ENCODE results near the gene ZNF436. TPM values are rescaled to one million over a fixed set of nuclear protein-coding genes. Genes with fewer than 3 reads are reported as not detected.
A peak's percentile ranks its signal among the peaks of the same experiment; 100 is the strongest.

The ZNF436 gene
- polyA plus RNA-seq, 1 donor from 2014 or later = 27.1 TPM

DNA sequence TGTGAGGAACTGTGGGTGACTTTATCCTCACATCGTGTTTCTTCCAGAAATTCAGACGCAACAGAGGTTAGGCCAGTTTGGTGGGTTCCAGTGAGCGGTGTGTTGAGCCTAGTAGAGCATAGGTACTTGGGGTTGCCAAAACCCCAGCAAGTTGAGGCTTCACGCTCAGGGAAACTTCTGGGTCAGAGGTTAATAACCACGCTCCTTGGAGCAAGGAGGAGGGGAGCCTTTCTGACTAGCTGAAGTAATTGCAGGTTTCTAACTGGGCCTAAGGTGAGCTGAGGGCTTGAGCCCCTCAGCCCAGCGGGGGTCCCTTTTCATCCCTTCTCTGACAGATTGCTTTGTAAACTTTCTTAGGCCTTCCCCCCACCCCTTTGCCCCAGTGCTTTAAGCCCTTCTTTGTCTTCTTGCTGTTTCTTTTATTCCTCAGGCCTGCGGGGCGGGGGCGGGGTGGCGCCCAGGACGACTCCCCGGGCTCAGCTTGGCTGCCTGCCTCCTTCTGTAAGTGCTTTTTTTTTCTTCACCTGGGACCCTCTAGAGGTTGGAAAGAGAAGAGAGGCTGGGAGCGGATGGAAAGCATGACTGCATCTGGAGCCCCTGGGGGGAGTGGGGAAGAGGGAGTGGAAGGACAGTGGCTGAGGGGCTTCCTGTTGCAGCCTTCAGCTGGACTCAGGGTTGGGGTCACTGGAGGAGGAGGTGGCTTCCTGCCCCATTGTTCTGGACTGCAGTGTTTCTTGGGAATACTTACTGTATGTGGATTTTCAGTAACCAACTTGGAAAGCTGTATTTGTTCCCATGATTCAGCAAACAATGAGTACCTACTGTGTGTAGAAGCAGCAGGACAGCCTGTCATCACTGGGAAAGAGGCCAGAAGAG is 1.3 kb upstream of the ZNF436 start:
- Histone ChIP-seq H3F3A (ENCODE audit: insufficient read depth, low read length, poor library complexity, severe bottlenecking) (peaks cover 19% of the 10 kb centered on the region), H3K79me2 (replicated peaks; ENCODE audit: insufficient read depth, low read length) (peaks cover 12% of the 10 kb centered on the region), H3K27me3 (ENCODE audit: insufficient read depth, low read depth, low read length) (no peaks in the 10 kb centered on the region), H3K36me3 (ENCODE audit: insufficient read depth, low read length) (peaks cover 7% of the 10 kb centered on the region), H3K9me2 (ENCODE audit: insufficient read depth, low read length) (no peaks in the 10 kb centered on the region), H4K20me1 (ENCODE audit: insufficient read depth) (no peaks in the 10 kb centered on the region), H2AFZ (ENCODE audit: low read depth, low read length) (no peak overlapping the region), H3K4me2 (ENCODE audit: low read length) (peak overlapping the region; percentile 85), H3K9ac (ENCODE audit: low read length) (peak overlapping the region; percentile 91), H3K4me3 (ENCODE audit: low read length) (peak overlapping the region; percentile 93), H3K9me3 (ENCODE audit: low read length) (no peaks in the 10 kb centered on the region), H3K27ac (ENCODE audit: low read length) (peak overlapping the region; percentile 93)
- no peak for TF ChIP-seq EZH2 (IDR thresholded peaks at IDR 0.05; ENCODE audit: borderline replicate concordance, insufficient read depth, low read length, poor library complexity, severe bottlenecking)
- TF ChIP-seq, protein P1, sequence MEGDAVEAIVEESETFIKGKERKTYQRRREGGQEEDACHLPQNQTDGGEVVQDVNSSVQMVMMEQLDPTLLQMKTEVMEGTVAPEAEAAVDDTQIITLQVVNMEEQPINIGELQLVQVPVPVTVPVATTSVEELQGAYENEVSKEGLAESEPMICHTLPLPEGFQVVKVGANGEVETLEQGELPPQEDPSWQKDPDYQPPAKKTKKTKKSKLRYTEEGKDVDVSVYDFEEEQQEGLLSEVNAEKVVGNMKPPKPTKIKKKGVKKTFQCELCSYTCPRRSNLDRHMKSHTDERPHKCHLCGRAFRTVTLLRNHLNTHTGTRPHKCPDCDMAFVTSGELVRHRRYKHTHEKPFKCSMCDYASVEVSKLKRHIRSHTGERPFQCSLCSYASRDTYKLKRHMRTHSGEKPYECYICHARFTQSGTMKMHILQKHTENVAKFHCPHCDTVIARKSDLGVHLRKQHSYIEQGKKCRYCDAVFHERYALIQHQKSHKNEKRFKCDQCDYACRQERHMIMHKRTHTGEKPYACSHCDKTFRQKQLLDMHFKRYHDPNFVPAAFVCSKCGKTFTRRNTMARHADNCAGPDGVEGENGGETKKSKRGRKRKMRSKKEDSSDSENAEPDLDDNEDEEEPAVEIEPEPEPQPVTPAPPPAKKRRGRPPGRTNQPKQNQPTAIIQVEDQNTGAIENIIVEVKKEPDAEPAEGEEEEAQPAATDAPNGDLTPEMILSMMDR (IDR thresholded peaks at IDR 0.05; ENCODE audit: poor library complexity, severe bottlenecking) = peak; percentile 52

DNA sequence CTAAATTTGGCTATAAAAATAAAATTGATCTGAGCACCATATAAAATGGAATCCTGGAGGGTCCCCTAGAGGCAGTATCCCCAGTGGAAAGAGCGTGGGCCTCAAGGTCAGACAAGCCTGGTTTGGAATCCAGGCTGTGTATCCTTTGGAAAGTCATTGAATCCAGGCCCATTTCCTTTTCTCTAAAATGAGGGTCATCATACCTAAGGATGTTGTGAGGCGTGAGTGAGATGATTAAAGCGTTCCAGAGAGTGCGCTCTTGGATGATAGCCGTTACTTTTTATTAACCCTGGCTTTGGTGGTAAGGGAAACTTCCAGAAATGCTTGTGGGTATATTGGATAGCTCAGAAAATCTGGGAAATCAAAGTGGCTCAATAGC is 683 bp upstream of the ZNF436 start:
- Histone ChIP-seq H3K36me3 (ENCODE audit: insufficient read depth, low read length) (peaks cover 9% of the 10 kb centered on the region), H3K27me3 (ENCODE audit: insufficient read depth, low read depth, low read length) (no peaks in the 10 kb centered on the region), H3K9me2 (ENCODE audit: insufficient read depth, low read length) (no peaks in the 10 kb centered on the region), H3K27ac (ENCODE audit: low read length) (peak overlapping the region; percentile 93), H3K4me2 (ENCODE audit: low read length) (peak overlapping the region; percentile 85), H4K20me1 (ENCODE audit: insufficient read depth) (no peaks in the 10 kb centered on the region), H3F3A (ENCODE audit: insufficient read depth, low read length, poor library complexity, severe bottlenecking) (peaks cover 19% of the 10 kb centered on the region), H3K4me3 (ENCODE audit: low read length) (peak overlapping the region; percentile 93), H3K79me2 (replicated peaks; ENCODE audit: insufficient read depth, low read length) (peaks cover 12% of the 10 kb centered on the region), H3K9me3 (ENCODE audit: low read length) (no peaks in the 10 kb centered on the region), H3K9ac (ENCODE audit: low read length) (peak overlapping the region; percentile 91), H2AFZ (ENCODE audit: low read depth, low read length) (no peak overlapping the region)
- TF ChIP-seq RAD21 (conservative IDR thresholded peaks at IDR 0.05) (no peak), TAF1 (IDR thresholded peaks at IDR 0.05; ENCODE audit: low read depth) (no peak), EP300 (conservative IDR thresholded peaks at IDR 0.05; ENCODE audit: poor library complexity, severe bottlenecking) (no peak), EZH2 (IDR thresholded peaks at IDR 0.05; ENCODE audit: borderline replicate concordance, insufficient read depth, low read length, poor library complexity, severe bottlenecking) (no peak), SMC3 (conservative IDR thresholded peaks at IDR 0.05; ENCODE audit: poor library complexity) (no peak), POLR2AphosphoS5 (IDR thresholded peaks at IDR 0.05) (no peak), MXI1 (conservative IDR thresholded peaks at IDR 0.05; ENCODE audit: poor library complexity, severe bottlenecking) (no peak)
- TF ChIP-seq, protein P1 (IDR thresholded peaks at IDR 0.05; ENCODE audit: poor library complexity, severe bottlenecking) = no peak
- TF ChIP-seq, protein P2, sequence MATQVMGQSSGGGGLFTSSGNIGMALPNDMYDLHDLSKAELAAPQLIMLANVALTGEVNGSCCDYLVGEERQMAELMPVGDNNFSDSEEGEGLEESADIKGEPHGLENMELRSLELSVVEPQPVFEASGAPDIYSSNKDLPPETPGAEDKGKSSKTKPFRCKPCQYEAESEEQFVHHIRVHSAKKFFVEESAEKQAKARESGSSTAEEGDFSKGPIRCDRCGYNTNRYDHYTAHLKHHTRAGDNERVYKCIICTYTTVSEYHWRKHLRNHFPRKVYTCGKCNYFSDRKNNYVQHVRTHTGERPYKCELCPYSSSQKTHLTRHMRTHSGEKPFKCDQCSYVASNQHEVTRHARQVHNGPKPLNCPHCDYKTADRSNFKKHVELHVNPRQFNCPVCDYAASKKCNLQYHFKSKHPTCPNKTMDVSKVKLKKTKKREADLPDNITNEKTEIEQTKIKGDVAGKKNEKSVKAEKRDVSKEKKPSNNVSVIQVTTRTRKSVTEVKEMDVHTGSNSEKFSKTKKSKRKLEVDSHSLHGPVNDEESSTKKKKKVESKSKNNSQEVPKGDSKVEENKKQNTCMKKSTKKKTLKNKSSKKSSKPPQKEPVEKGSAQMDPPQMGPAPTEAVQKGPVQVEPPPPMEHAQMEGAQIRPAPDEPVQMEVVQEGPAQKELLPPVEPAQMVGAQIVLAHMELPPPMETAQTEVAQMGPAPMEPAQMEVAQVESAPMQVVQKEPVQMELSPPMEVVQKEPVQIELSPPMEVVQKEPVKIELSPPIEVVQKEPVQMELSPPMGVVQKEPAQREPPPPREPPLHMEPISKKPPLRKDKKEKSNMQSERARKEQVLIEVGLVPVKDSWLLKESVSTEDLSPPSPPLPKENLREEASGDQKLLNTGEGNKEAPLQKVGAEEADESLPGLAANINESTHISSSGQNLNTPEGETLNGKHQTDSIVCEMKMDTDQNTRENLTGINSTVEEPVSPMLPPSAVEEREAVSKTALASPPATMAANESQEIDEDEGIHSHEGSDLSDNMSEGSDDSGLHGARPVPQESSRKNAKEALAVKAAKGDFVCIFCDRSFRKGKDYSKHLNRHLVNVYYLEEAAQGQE (IDR thresholded peaks at IDR 0.05; ENCODE audit: borderline replicate concordance) = no peak

Data from neural cell (in vitro differentiated cells).